Renal pelvis (tissue), 4 donors: ENCODE results near the gene TGFBR2. TPM values are rescaled to one million over a fixed set of nuclear protein-coding genes. Genes with fewer than 3 reads are reported as not detected.

Source experiments
- DNase-seq: peaks from one replicate; pipeline ENCODE4 v3.0.0-alpha.2; 2013
- polyA plus RNA-seq, 3 donors: library from polyadenylated mRNA; unstranded; fragments of 120-200 nt; gene quantifications; one replicate each; pipeline ENCODE4 v1.2.1, GENCODE V29; 2013; ENCODE audit not compliant: insufficient read length in 3 of 3

Gene TGFBR2
- polyA plus RNA-seq, 3 donors = 89.0 to 102 (median 89.7) TPM

GRCh38 chr3:30597131-30597768 is 9.2 kb upstream of the TGFBR2 start:
- peak; percentile 54 for DNase-seq

GRCh38 chr3:30597769-30598134 is 8.6 kb upstream of the TGFBR2 start:
- no peak for DNase-seq

GRCh38 chr3:30598668-30599545 is 7.5 kb upstream of the TGFBR2 start:
- no peak for DNase-seq

DNA sequence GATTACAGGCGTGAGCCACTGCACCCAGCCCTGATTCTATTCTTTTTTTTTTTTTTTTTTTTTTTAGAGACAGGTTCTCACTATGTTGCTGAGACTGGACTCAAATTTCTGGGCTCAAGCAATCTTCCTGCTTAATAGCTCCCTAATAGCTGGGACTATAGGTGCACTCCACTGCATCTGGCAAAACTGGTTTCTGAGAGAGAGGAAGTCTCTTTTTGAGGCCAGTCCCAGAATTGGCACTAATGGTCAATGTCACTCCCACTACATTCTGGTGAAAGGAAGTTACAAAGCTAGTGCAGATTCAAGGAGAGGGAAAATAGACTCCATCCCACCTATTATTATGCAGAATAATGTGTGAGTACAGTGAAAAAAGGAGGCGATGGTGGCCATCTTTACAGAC is 5.8 kb upstream of the TGFBR2 start:
- no peak for DNase-seq

DNA sequence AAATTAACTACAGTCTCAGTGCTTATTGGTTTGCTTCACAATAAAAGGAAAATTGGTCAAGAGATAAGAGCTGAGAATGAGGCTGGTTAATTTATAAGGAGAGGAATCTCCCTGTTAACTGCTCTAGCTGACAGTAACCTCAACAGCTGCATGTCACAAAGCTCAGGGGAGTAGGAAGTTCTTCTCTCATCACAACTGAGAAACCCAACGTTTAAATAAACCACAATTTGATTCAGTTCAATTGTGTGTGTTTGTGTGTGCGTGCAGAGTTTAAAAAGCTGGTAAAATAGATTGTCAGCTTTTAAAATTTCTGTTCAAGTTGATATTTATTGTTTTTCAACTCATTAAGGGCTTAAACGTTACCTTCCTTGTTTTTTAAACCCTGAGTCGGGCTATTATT is 3.5 kb upstream of the TGFBR2 start:
- DNase-seq = no peak

GRCh38 chr3:30604093-30604492 is 2.3 kb upstream of the TGFBR2 start:
- no peak for DNase-seq

- no peak for DNase-seq
Observed at GRCh38 chr3:30604558-30604957, 1.8 kb upstream of the TGFBR2 start.

- no peak for DNase-seq
Observed at GRCh38 chr3:30605005-30605404, 1.4 kb upstream of the TGFBR2 start.

GRCh38 chr3:30605706-30606300 is 598 bp upstream of the TGFBR2 start:
- no peak for DNase-seq

GRCh38 chr3:30607032-30607833 is 832 bp downstream of the TGFBR2 start:
- peak; percentile 68 for DNase-seq

DNA sequence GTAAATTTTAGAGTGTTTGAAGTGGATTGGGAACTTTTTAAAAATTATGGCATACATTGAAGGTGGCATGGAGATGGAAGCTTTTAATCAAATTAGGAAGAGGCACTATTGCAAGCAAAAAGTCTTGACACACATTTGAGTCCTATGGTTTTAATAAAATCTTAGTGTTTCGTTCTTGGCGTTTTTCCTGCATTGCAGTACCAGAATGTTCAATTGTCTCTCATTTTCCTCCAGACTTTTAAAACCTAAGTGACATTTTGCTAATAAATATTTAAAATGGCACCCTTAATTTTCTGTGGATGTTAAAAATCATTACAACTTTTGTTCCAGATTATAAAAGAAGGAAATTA is 2.2 kb downstream of the TGFBR2 start:
- DNase-seq = no peak

DNA sequence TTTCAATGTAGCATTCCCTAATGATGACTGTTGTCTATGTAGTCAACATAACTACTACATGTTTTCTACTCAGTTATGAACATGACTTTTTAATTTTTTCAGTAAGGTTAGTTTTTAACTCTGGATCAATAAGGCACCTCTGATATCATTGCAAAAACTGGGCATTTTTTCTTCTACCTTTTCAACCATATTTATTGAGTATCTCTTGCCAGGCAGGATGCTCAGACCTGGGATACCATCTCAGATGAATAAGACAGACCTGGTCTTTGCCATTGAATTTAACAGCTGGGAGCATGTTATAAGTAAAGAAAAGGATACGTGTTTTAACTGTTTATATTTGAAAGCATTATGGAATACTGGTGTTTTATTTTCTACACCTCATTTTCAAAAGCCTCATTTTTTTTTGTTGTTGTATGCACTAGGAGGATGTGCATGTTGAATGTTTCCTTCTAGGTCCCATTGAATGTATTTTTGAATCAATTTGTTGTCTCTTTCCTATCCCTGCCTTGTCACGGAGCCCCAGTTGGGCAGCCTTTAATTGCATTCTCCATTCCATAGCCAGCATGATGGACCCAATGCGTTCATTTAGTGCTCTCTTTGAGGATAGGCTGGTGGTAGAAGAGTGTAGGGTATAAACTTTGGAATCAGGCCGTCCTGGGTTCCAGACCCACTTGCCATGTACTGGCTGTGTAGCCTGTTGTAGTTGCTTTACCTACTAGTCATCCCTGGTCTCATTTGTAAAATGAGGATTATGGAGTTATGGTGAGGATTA is 3.7 kb downstream of the TGFBR2 start:
- DNase-seq = no peak

GRCh38 chr3:30610702-30611368 is 4.4 kb downstream of the TGFBR2 start:
- DNase-seq = no peak

- no peak for DNase-seq
Observed at GRCh38 chr3:30611613-30612436, 5.4 kb downstream of the TGFBR2 start.

- no peak for DNase-seq
Observed at GRCh38 chr3:30612437-30613132, 6.2 kb downstream of the TGFBR2 start.

GRCh38 chr3:30613133-30613825 is 6.9 kb downstream of the TGFBR2 start:
- no peak for DNase-seq

DNA sequence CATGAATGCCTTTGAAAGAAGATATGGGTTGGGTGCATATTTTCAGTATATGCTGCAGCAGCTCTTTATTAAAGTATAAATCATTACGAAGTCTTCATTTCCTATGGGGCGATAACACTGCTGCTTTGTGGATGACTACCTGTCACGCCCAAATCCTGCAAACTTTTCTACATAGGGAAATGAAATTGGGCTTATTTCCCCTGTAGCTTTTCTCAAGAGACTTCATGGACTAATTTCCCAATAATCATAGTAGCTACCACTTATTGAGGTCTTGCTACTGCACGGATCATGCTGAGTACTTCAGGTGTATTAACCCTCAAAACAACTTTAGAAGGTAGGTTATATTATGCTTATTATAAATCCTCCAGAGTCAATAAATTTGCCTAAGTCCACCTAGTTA is 8.0 kb downstream of the TGFBR2 start:
- no peak for DNase-seq

- no peak for DNase-seq
Observed at GRCh38 chr3:30614943-30615342, 8.5 kb downstream of the TGFBR2 start.
